OCI-LY3 (cell line): ENCODE measurements around the gene SLC4A5.

ENCODE experiments used
- EZH2phosphoT487 ChIP-seq: fragments of 200-600 bp; shearing (Covaris generic); IDR thresholded peaks from 2 replicates; pipeline ENCODE4 v1.6.1; 2018; ENCODE audit warnings: antibody characterized with exemption, mixed run types, low read depth
- TF ChIP-seq, protein P1 (sequence below): fragments of 200-600, 300-600 bp; sonication (generic); IDR thresholded peaks from 2 replicates; pipeline ENCODE4 v1.5.1; 2014; ENCODE audit warnings: antibody characterized with exemption, low read length, low read depth

DNA sequence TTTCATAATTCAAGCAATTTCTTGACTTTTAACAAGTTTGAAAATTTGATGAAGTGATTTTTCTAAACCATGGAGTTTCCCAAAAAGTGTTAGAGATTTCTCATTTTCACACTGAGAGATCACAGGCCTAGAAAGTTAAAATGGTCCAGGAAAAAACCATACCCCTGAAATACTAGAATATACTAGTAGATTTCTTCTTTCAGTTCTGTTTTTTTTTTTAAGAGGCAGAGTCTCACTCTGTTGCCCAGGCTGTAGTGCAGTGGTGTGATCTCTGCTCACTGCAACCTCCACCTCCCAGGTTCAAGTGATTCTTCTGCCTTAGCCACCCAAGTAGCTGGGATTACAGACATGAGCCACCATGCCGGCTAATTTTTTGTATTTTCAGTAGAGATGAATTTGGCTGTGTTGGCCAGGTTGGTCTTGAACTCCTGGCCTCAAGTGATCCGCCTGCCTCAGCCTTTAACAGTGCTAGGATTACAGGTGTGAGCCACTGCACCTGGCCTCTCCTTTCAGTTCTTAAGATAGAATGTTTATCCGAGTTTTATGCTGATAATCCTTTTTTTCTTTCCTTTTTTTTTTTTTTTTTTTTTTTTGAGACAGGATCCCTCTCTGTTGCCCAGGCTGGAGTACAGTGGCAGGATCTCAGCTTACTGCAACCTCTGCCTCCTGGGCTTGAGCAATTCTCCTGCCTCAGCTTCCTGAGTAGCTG is 130.4 kb downstream of the SLC4A5 start:
- TF ChIP-seq, protein P1, sequence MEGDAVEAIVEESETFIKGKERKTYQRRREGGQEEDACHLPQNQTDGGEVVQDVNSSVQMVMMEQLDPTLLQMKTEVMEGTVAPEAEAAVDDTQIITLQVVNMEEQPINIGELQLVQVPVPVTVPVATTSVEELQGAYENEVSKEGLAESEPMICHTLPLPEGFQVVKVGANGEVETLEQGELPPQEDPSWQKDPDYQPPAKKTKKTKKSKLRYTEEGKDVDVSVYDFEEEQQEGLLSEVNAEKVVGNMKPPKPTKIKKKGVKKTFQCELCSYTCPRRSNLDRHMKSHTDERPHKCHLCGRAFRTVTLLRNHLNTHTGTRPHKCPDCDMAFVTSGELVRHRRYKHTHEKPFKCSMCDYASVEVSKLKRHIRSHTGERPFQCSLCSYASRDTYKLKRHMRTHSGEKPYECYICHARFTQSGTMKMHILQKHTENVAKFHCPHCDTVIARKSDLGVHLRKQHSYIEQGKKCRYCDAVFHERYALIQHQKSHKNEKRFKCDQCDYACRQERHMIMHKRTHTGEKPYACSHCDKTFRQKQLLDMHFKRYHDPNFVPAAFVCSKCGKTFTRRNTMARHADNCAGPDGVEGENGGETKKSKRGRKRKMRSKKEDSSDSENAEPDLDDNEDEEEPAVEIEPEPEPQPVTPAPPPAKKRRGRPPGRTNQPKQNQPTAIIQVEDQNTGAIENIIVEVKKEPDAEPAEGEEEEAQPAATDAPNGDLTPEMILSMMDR: no peak
- no peak for TF ChIP-seq EZH2phosphoT487
